GM21528 (cell line): ENCODE data around the gene DAAM2.

Experiments
- ATAC-seq: cut with Tn5 transposase; IDR thresholded peaks from one replicate; pipeline ENCODE4 v1.9.1; 2021; ENCODE audit warnings: mild to moderate bottlenecking, moderate library complexity; ENCODE audit not compliant: unreplicated experiment, low FRiP score

Gene DAAM2

GRCh38 chr6:39881851-39882530 is 89.8 kb downstream of the DAAM2 start:
- ATAC-seq, result no peak

GRCh38 chr6:39882531-39882899 is 90.3 kb downstream of the DAAM2 start:
- ATAC-seq, result no peak

GRCh38 chr6:39884696-39885095 is 92.5 kb downstream of the DAAM2 start:
- no peak for ATAC-seq

DNA sequence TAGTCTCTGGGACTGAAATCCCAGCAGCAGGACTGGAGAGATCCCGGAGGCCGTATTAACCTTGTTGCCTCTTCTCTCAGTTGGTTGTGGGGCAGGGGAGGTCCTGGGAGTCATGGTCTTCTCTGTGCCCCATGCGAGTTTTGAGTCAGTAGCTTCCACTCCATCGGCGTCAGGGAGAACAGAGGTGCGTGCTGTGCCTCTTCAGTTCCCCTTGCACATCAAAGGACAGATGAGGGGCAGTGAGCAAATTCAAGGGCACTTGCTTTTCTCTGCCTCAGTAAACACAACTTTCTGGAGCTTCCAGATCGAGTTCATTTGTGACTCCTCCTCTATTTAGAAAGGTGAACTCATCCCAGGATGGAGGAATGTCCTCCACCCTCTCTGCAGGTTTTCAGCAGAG is 93.5 kb downstream of the DAAM2 start:
- ATAC-seq, result no peak

DNA sequence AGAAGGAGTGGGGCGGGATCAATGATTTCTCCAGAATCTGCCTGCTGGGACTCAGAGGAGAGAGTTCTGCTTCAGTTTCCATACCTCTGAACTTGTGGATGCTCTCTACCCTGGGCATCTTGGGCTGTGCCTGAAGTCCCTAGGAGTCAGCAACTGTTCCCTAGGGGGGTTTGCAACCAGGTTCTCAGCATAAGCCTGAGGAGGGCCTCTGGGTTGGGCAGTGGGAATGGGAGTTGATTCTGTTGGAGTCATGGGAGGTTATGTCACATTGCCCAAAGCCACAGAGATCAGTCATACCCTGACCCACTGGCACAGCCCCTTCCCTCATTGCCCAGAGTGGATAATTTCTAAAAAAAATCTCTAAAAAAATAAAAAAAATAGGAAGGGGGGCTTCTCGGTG is 94.7 kb downstream of the DAAM2 start:
- no peak for ATAC-seq

DNA sequence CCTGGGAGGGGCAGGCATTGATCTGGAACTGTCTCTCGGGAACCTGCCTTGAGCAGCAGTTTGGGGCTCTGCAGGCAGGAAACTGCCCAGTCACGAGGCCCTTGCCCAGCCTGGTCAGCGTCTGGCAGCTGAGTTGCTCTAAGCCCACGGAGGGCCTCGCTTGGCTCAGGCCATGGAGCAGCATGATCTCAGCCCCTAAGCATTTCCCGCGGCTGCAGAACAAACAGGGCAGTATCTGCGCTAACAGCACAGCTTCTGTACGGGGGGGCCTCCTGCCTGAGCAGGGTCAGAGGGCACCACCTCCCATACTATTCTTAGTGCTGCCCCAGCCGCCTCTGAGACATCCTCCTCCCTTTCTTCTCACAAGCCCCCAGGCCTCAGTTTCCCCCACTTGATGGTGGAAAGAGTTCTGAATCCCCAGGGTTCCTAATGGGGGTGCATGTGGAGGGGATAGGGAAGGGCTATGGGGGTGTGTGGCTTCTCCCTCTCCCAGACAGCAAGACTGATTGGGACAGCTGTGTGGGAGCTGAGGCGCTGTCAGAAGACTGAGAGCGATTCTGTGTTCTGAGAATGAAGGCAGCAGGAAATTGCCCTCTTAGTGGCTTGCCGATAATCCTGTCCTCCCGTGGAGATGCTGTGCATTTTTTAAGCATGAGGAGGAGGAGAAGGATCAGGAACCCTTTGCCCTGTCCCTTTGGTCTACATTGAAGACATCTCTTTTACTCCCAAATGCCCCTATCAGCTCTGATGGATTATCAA is 95.7 kb downstream of the DAAM2 start:
- ATAC-seq, result no peak

DNA sequence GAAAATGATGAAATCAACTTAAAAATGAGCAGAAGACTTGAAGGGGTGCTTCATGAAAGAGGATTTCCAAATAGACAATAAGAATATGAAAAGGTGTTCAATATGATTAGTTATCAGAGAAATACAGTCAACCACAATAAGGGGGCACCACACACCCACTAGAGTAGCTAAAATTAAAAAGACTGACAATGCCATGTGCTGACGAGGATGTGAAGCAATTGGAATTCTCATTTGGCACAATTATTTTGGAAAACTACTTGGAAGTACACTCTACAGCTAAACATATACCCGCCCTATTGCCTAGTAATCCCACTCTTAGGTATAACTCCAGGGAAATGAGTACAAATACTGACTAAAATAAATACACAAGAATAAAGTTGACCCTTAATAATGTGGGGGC is 97.1 kb downstream of the DAAM2 start:
- no peak for ATAC-seq

- no peak for ATAC-seq
These were observed 99.2 kb downstream of the DAAM2 start for GRCh38 chr6:39891353-39891752.

GRCh38 chr6:39891976-39892375 is 99.8 kb downstream of the DAAM2 start:
- ATAC-seq, result no peak

DNA sequence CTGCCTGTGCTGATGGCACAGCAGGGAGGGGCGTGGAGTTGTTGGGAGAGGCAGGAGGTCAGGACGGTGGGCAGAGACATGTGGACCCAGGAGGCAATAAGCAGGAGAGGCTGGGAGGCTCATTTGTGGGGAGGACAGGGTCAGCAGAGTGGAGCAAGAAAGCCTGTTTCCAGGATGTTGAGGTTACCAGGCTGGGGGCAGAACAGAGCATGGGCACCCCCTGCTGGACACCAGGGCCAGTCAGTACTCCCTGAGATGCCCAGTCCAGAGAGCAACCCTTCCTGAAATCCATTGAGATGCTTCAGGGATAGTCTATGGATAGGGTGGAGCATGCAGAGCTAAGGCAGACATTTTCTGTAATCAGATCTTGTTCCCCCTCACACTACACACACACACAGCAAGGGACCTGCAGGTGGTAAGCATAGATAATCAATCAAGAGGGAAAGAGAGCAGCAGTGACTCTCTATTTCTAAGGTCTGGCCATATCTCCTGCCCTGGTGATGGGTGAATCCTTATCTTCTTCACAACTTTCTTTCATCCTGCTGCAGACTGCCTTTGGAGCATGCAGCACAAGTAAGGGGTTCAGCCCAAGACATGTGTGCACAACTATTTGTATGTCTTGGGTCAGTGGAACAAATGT is 100.4 kb downstream of the DAAM2 start:
- no peak for ATAC-seq

DNA sequence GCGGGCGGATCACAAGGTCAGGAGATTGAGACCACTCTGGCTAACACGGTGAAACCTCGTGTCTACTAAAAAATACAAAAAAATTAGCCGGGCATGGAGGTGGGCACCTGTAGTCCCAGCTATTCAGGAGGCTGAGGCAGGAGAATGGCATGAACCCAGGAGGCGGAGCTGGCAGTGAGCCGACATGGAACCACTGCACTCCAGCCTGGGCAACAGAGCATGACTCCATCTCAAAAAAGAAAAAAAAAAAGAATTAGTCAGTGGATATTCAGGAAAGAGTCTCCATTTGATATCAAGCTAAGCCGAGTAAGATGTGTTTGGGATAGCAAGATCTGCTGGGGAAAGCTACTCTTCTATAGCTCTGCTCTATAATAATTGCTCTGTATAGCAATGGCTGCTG is 101.1 kb downstream of the DAAM2 start:
- ATAC-seq, result no peak

DNA sequence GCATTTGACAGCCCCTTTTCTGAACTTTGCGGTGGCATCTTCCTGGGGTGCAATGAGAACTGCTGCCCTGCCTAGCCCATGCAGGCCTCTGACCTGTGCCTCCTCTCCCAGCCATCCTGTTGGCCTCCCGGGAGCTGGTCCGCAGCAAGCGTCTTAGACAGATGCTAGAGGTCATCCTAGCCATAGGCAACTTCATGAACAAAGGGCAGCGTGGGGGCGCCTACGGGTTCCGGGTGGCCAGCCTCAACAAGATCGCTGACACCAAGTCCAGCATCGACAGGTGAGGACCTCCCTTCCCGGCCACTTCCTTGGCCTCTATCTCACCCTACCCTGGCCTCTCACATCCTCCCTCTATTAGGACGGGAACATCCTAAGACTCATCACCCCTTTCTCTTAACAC is 104.5 kb downstream of the DAAM2 start:
- ATAC-seq, result no peak

- ATAC-seq, result no peak
These were observed 105.5 kb downstream of the DAAM2 start for GRCh38 chr6:39897698-39898097.

DNA sequence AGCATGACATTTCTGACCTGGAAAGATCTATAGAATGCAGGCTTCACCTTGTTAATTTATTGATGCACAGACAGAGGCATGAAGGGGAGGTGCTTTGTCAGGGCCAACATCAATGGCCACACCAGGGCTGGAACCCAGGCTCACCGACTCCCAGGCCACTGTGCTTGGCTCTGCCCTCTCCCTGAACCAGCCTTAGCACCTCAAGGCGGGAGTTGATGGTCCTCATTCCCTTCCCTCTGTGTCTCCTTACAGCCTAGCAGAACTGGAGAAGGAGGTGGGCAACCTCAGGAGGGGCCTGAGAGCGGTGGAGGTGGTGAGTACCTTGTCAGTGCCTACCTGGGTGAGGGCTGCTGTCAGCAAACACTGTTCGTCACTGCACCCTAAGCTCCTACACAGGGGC is 106.4 kb downstream of the DAAM2 start:
- no peak for ATAC-seq

- no peak for ATAC-seq
These were observed 107.5 kb downstream of the DAAM2 start for GRCh38 chr6:39899554-39900295.

GRCh38 chr6:39901116-39901655 is 109.0 kb downstream of the DAAM2 start:
- ATAC-seq, result no peak

- ATAC-seq, result no peak
These were observed 109.5 kb downstream of the DAAM2 start for GRCh38 chr6:39901670-39902069.

DNA sequence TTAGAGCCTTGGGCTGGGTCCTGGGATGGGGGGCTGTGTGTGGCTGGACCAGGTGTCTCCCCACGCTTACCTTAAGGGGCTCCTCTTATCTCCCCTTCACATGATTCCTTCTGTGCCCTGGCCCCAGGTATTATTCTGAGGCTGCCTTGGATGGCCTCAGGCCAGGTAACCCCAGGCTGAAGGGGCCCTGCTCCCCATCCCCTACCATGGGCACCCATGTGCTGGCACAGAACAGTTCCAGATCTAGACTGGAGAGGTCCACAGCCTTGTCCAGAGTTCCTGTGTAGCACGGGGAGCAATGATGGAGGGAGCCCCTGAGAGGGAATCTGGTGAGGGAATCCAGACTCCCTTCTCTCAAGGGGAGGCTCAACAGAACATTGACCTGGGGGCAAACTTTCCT is 110.0 kb downstream of the DAAM2 start:
- ATAC-seq, result no peak

- ATAC-seq, result no peak
These were observed 110.8 kb downstream of the DAAM2 start for GRCh38 chr6:39902786-39903465.

DNA sequence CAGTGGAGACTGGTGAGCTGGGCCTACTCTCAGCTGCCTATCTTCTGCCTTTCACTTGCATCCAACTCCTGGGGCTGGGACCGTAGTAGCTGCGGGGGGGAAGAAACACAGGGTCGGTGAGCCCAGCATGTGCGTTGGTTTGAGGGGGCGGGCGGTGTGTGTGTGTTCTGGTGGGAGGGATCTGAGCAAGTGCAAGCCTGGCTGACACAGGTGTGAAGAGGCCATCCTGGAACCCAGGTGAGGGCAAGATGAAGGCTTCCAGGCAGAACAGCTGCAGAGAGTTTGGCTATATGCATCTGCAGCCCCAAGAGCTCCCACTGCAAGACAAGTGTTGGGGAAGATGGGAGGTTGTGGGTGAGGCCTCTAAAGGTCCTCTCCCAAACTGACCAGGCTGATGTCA is 111.5 kb downstream of the DAAM2 start:
- ATAC-seq, result no peak
